Thyroid gland (tissue), 4 donors: ENCODE data around the gene RNF10. TPM values are rescaled to one million over a fixed set of nuclear protein-coding genes. Genes with fewer than 3 reads are reported as not detected.
"Not testable (repeated sequence)": the region's sequence is repeated elsewhere in the genome, so short reads cannot be mapped to it uniquely, and the experiment has no call there.

Experiments used
- DNase-seq, 2 donors: peaks; one replicate each; pipeline ENCODE4 v3.0.0-alpha.2; 2019
- H3K27ac ChIP-seq, 3 donors: fragments of 200-600 bp; sonication (generic); 1 replicate in 2 of 3; 2 replicates in 1 of 3; pipeline ENCODE4 v1.5.1; 2016 to 2019; ENCODE audit warnings: mild to moderate bottlenecking in 1 of 3, moderate library complexity in 1 of 3
- H3K27me3 ChIP-seq: fragments of 200-600 bp; sonication (generic); one replicate; pipeline ENCODE4 v1.5.1; 2019
- H3K36me3 ChIP-seq, 2 donors: fragments of 200-600 bp; sonication (generic); one replicate each; pipeline ENCODE4 v1.5.1; 2016 to 2019
- H3K4me1 ChIP-seq, 2 donors: fragments of 200-600 bp; sonication (generic); one replicate each; pipeline ENCODE4 v1.5.1; 2017 to 2019
- H3K4me3 ChIP-seq, 3 donors: fragments of 200-600 bp; sonication (generic); replicated peaks in 1 of 3; 1 replicate in 2 of 3; 2 replicates in 1 of 3; pipeline ENCODE4 v1.5.1; 2016; ENCODE audit warnings: mild to moderate bottlenecking in 1 of 3
- H3K9me3 ChIP-seq: fragments of 200-600 bp; sonication (generic); one replicate; pipeline ENCODE4 v1.5.1; 2017
- POLR2A ChIP-seq, 2 donors: fragments of 450-650 bp; IDR thresholded peaks; one replicate each; pipeline ENCODE4 v1.6.1; 2017; ENCODE audit warnings: antibody characterized with exemption in 2 of 2, mild to moderate bottlenecking in 2 of 2, moderate library complexity in 1 of 2
- WGBS, 2 donors: methylation state at CpG; one replicate each; pipeline ENCODE4 v1.1.5; 2017; 5-methylcytosine and 5-hydroxymethylcytosine counted together
- intact Hi-C: fragments of 100-400 bp; cut with DNase I; formaldehyde crosslinking; loops from one replicate; pipeline ENCODE4 v1.15.1; 2023
- total RNA-seq, 4 donors: library from RNA; depleted of rRNA; stranded (reverse); fragments of >200 nt; gene quantifications; one replicate each; pipeline ENCODE4 v1.2.3, GENCODE V29; 2016
- TF ChIP-seq, protein P1 (sequence below), 6 experiments: fragments of 200-600 bp in 3 of 6; fragments of 450-650 bp in 3 of 6; sonication (generic) in 3 of 6; IDR thresholded peaks; one replicate each; pipeline ENCODE4 v1.5.1; 2016 to 2019; ENCODE audit warnings: antibody characterized with exemption in 6 of 6, mild to moderate bottlenecking in 2 of 6, inconsistent platforms in 1 of 6, moderate library complexity in 1 of 6

Gene RNF10
- total RNA-seq, 4 donors from 2014 or later, result 62.5 to 159 (median 127) TPM

GRCh38 chr12:120599672-120600552, 65.8 kb downstream of the RNF10 start:
- Histone ChIP-seq H3K9me3 (no peaks in the 10 kb centered on the region), H3K4me3 (no peak overlapping the region), H3K27me3 (no peaks in the 10 kb centered on the region), H3K27ac (no peak overlapping the region), H3K4me1 (peaks cover 0 to 10% of the 10 kb centered on the region in 2 donors), H3K36me3 (no peaks in the 10 kb centered on the region)
- no peak for TF ChIP-seq POLR2A (IDR thresholded peaks at IDR 0.05)
- TF ChIP-seq, protein P1, sequence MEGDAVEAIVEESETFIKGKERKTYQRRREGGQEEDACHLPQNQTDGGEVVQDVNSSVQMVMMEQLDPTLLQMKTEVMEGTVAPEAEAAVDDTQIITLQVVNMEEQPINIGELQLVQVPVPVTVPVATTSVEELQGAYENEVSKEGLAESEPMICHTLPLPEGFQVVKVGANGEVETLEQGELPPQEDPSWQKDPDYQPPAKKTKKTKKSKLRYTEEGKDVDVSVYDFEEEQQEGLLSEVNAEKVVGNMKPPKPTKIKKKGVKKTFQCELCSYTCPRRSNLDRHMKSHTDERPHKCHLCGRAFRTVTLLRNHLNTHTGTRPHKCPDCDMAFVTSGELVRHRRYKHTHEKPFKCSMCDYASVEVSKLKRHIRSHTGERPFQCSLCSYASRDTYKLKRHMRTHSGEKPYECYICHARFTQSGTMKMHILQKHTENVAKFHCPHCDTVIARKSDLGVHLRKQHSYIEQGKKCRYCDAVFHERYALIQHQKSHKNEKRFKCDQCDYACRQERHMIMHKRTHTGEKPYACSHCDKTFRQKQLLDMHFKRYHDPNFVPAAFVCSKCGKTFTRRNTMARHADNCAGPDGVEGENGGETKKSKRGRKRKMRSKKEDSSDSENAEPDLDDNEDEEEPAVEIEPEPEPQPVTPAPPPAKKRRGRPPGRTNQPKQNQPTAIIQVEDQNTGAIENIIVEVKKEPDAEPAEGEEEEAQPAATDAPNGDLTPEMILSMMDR (IDR thresholded peaks at IDR 0.05), result no peak
- no peak for DNase-seq
- 67 to 74% methylated on average over 23 of the region's 23 CpGs for WGBS, 2 donors
- intact Hi-C loops, result no loop called here

- 64 to 72% methylated on average over 5 of the region's 5 CpGs for WGBS, 2 donors
- DNase-seq, intact Hi-C loops: not testable (repeated sequence)
Measured at GRCh38 chr12:120602416-120602815, 68.3 kb downstream of the RNF10 start.

GRCh38 chr12:120610560-120610959, 76.4 kb downstream of the RNF10 start:
- Histone ChIP-seq H3K9me3 (no peaks in the 10 kb centered on the region), H3K27ac (no peak overlapping the region), H3K4me3 (no peak overlapping the region), H3K36me3 (no peaks in the 10 kb centered on the region), H3K4me1 (no peaks in the 10 kb centered on the region), H3K27me3 (no peaks in the 10 kb centered on the region)
- WGBS, 2 donors, result 78 to 79% methylated on average over 4 of the region's 4 CpGs
- no peak for DNase-seq
- intact Hi-C loops, result no loop called here
- TF ChIP-seq, protein P1 (IDR thresholded peaks at IDR 0.05), result no peak
- no peak for TF ChIP-seq POLR2A (IDR thresholded peaks at IDR 0.05)

More at GRCh38 chr12:120602416-120602815, 68.3 kb downstream of the RNF10 start:
- H3K36me3 ChIP-seq, H3K27me3 ChIP-seq, H3K4me3 ChIP-seq, H3K9me3 ChIP-seq, H3K27ac ChIP-seq: not testable (repeated sequence)
- H3K4me1 ChIP-seq, result peaks cover 0 to 10% of the 10 kb centered on the region in 2 donors

GRCh38 chr12:120611534-120611933, 77.4 kb downstream of the RNF10 start:
- H3K4me3 ChIP-seq, H3K9me3 ChIP-seq, H3K4me1 ChIP-seq, H3K36me3 ChIP-seq, H3K27me3 ChIP-seq, H3K27ac ChIP-seq, DNase-seq, intact Hi-C loops: not testable (repeated sequence)
- 75 to 82% methylated on average over 1 of the region's 1 CpG for WGBS, 2 donors

DNA sequence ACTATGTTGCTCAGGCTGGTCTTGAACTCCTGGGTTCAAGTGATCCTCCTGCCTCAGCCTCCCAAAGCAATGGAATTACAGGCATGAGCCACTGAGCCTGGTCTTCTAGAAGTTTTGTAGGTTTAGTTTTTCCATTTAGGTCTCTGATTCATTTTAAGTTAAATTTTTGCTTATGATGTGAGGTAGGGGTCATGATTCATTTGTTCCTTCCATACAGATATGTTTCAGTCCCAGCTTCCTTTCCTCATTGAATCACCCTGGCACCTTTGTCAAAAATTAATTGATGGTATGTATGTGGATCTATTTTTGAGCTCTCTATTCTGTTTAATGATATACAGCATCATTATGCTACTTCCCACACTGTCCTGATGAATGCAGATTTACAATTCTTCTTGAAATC, 80.7 kb downstream of the RNF10 start:
- intact Hi-C loops, result no loop called here
- H3K9me3 ChIP-seq, result no peaks in the 10 kb centered on the region
- no peak overlapping the region for H3K27ac ChIP-seq
- H3K4me1 ChIP-seq, result no peaks in the 10 kb centered on the region
- no peak for DNase-seq
- H3K4me3 ChIP-seq, result no peak overlapping the region
- H3K36me3 ChIP-seq, result no peaks in the 10 kb centered on the region
- H3K27me3 ChIP-seq, result no peaks in the 10 kb centered on the region
- no peak for TF ChIP-seq POLR2A (IDR thresholded peaks at IDR 0.05)
- TF ChIP-seq, protein P1 (IDR thresholded peaks at IDR 0.05), result no peak

GRCh38 chr12:120617193-120617592, 83.0 kb downstream of the RNF10 start:
- WGBS, 2 donors, result 87 to 89% methylated on average over 3 of the region's 3 CpGs

GRCh38 chr12:120617767-120618166, 83.6 kb downstream of the RNF10 start:
- H3K9me3 ChIP-seq, H3K4me3 ChIP-seq, H3K4me1 ChIP-seq, H3K36me3 ChIP-seq, H3K27me3 ChIP-seq, H3K27ac ChIP-seq, intact Hi-C loops, DNase-seq: not testable (repeated sequence)
- WGBS, 2 donors, result 96 to 97% methylated on average over 4 of the region's 4 CpGs

More at GRCh38 chr12:120617193-120617592, 83.0 kb downstream of the RNF10 start:
- H3K4me3 ChIP-seq, DNase-seq, H3K9me3 ChIP-seq, H3K27ac ChIP-seq, H3K27me3 ChIP-seq, H3K4me1 ChIP-seq, intact Hi-C loops, H3K36me3 ChIP-seq: not testable (repeated sequence)
